ENCODE data around the gene CRACR2B. TPM values are rescaled to one million over a fixed set of nuclear protein-coding genes. Genes with fewer than 3 reads are reported as not detected.

Gene CRACR2B
- 1 to 10 TPM; 7.7 to 8.1 TPM for total RNA-seq

GRCh38 chr11:827897-828192 is at the start of gene CRACR2B:
Gene CRACR2B (plus strand): TSS chr11:827919. CDS start chr11:828608, 689 bp downstream.
- ChIA-PET POLR2A (no interaction called here), CTCF (interaction anchor here (1.2 to 1.4 kb wide), 2 partner anchors 15 to 31 kb away, joined by 3 to 4 read pairs; partner anchors contain the start of genes POLR2L and TSPAN4)
- peaks cover 37% of the 10 kb centered on the region for H3K4me1 Mint-ChIP-seq
- no peak for DNase-seq
- H3K4me3 Mint-ChIP-seq = peak within 1 kb of the TSS; percentile 73
- H3K9me3 Mint-ChIP-seq = no peaks in the 10 kb centered on the region
- peaks cover 10% of the 10 kb centered on the region for H3K36me3 Mint-ChIP-seq (ENCODE audit: low read depth)
- peaks cover 42% of the 10 kb centered on the region for H3K27me3 Mint-ChIP-seq
- H3K27ac Mint-ChIP-seq = peak within 1 kb of the TSS; percentile 81

- H3K9me3 Mint-ChIP-seq = no peaks in the 10 kb centered on the region
- H3K4me3 Mint-ChIP-seq = peak overlapping the region; percentile 30
- no peaks in the 10 kb centered on the region for H3K27me3 Mint-ChIP-seq
- ChIA-PET CTCF (interaction anchor here (0.7 to 1.1 kb wide), 2 partner anchors 52 to 260 kb away, joined by 3 to 5 read pairs; no protein-coding TSS in a partner anchor), POLR2A (no interaction called here)
- no peak for DNase-seq
- H3K27ac Mint-ChIP-seq = peak overlapping the region; percentile 46
- H3K36me3 Mint-ChIP-seq (ENCODE audit: low read depth) = peaks cover 10% of the 10 kb centered on the region
- peaks cover 31% of the 10 kb centered on the region for H3K4me1 Mint-ChIP-seq
Measured at GRCh38 chr11:778976-779954, 48.5 kb upstream of the CRACR2B start.

GRCh38 chr11:779955-780532 is 47.7 kb upstream of the CRACR2B start:
- ChIA-PET POLR2A (no interaction called here), CTCF (no interaction called here)
- DNase-seq = no peak
- Mint-ChIP-seq H3K27ac (no peak overlapping the region), H3K4me1 (peaks cover 26% of the 10 kb centered on the region), H3K36me3 (ENCODE audit: low read depth) (peaks cover 10% of the 10 kb centered on the region), H3K9me3 (no peaks in the 10 kb centered on the region), H3K4me3 (peak overlapping the region; percentile 13), H3K27me3 (no peaks in the 10 kb centered on the region)

GRCh38 chr11:782264-783174 is 45.2 kb upstream of the CRACR2B start:
- Mint-ChIP-seq H3K27me3 (no peaks in the 10 kb centered on the region), H3K4me3 (no peak overlapping the region), H3K9me3 (no peaks in the 10 kb centered on the region), H3K4me1 (peaks cover 15% of the 10 kb centered on the region), H3K36me3 (ENCODE audit: low read depth) (peaks cover 7% of the 10 kb centered on the region), H3K27ac (no peak overlapping the region)
- no peak for DNase-seq
- CTCF ChIA-PET = interaction anchor here (0.6 kb wide), 1 partner anchor 70 kb away, joined by 3 read pairs; no protein-coding TSS in a partner anchor
- POLR2A ChIA-PET = no interaction called here

- Mint-ChIP-seq H3K4me3 (no peak overlapping the region), H3K27me3 (no peaks in the 10 kb centered on the region), H3K9me3 (no peaks in the 10 kb centered on the region), H3K36me3 (ENCODE audit: low read depth) (peaks cover 7% of the 10 kb centered on the region), H3K27ac (no peak overlapping the region), H3K4me1 (peaks cover 18% of the 10 kb centered on the region)
- POLR2A ChIA-PET = no interaction called here
- CTCF ChIA-PET = interaction anchor here (1.0 kb wide), 1 partner anchor 11 kb away, joined by 3 read pairs; no protein-coding TSS in a partner anchor
- peak; percentile 40 for DNase-seq
Measured at GRCh38 chr11:783581-784015, 44.1 kb upstream of the CRACR2B start.

- Mint-ChIP-seq H3K36me3 (ENCODE audit: low read depth) (peaks cover 10% of the 10 kb centered on the region), H3K27me3 (no peaks in the 10 kb centered on the region), H3K9me3 (no peaks in the 10 kb centered on the region)
Measured at GRCh38 chr11:786235-787083, 41.3 kb upstream of the CRACR2B start.

GRCh38 chr11:787084-787675 is 40.5 kb upstream of the CRACR2B start:
- H3K27ac Mint-ChIP-seq = no peak overlapping the region
- no peak for DNase-seq
- ChIA-PET POLR2A (no interaction called here), CTCF (interaction anchor here (0.6 kb wide), 1 partner anchor 209 kb away, joined by 3 read pairs; no protein-coding TSS in a partner anchor)
- no peak overlapping the region for H3K4me3 Mint-ChIP-seq
- H3K4me1 Mint-ChIP-seq = peaks cover 11% of the 10 kb centered on the region
- no peaks in the 10 kb centered on the region for H3K9me3 Mint-ChIP-seq
- H3K36me3 Mint-ChIP-seq (ENCODE audit: low read depth) = peaks cover 10% of the 10 kb centered on the region
- no peaks in the 10 kb centered on the region for H3K27me3 Mint-ChIP-seq

More at GRCh38 chr11:786235-787083, 41.3 kb upstream of the CRACR2B start:
- ChIA-PET POLR2A (no interaction called here), CTCF (interaction anchor here (0.6 to 1.6 kb wide), 4 partner anchors 18 to 208 kb away, joined by 3 to 4 read pairs (median 3); partner anchors contain the start of genes DEAF1 and TMEM80)
- DNase-seq = no peak
- peaks cover 11% of the 10 kb centered on the region for H3K4me1 Mint-ChIP-seq
- no peak overlapping the region for H3K4me3 Mint-ChIP-seq
- no peak overlapping the region for H3K27ac Mint-ChIP-seq

GRCh38 chr11:788009-788640 is 39.6 kb upstream of the CRACR2B start:
- H3K27me3 Mint-ChIP-seq = no peaks in the 10 kb centered on the region
- ChIA-PET CTCF (no interaction called here), POLR2A (no interaction called here)
- H3K36me3 Mint-ChIP-seq (ENCODE audit: low read depth) = peaks cover 10% of the 10 kb centered on the region
- no peak for DNase-seq
- no peak overlapping the region for H3K27ac Mint-ChIP-seq
- peaks cover 11% of the 10 kb centered on the region for H3K4me1 Mint-ChIP-seq
- no peak overlapping the region for H3K4me3 Mint-ChIP-seq
- H3K9me3 Mint-ChIP-seq = no peaks in the 10 kb centered on the region

GRCh38 chr11:788953-789940 is 38.5 kb upstream of the CRACR2B start:
- H3K27me3 Mint-ChIP-seq = no peaks in the 10 kb centered on the region
- CTCF ChIA-PET = interaction anchor here (1.1 kb wide), 1 partner anchor 30 kb away, joined by 3 read pairs; the partner anchor contains the start of gene PNPLA2
- POLR2A ChIA-PET = no interaction called here
- peaks cover 4% of the 10 kb centered on the region for H3K36me3 Mint-ChIP-seq (ENCODE audit: low read depth)
- H3K9me3 Mint-ChIP-seq = no peaks in the 10 kb centered on the region
- no peak overlapping the region for H3K4me3 Mint-ChIP-seq
- peaks cover 9% of the 10 kb centered on the region for H3K4me1 Mint-ChIP-seq
- H3K27ac Mint-ChIP-seq = no peak overlapping the region
- DNase-seq = no peak

GRCh38 chr11:789943-790342 is 37.8 kb upstream of the CRACR2B start, which contains the start of gene CEND1:
Gene CEND1 (minus strand): TSS chr11:790090. CDS start chr11:788576, 1,514 bp downstream.
- Mint-ChIP-seq H3K4me1 (peaks cover 13% of the 10 kb centered on the region), H3K27ac (no peak within 1 kb of the TSS)

More at GRCh38 chr11:789943-790342, 37.8 kb upstream of the CRACR2B start, which contains the start of gene CEND1:
- no peaks in the 10 kb centered on the region for H3K27me3 Mint-ChIP-seq
- no peaks in the 10 kb centered on the region for H3K9me3 Mint-ChIP-seq
- peaks cover 4% of the 10 kb centered on the region for H3K36me3 Mint-ChIP-seq (ENCODE audit: low read depth)
- POLR2A ChIA-PET = no interaction called here
- H3K4me3 Mint-ChIP-seq = no peak within 1 kb of the TSS
- peak; percentile 47 for DNase-seq
- CTCF ChIA-PET = interaction anchor here (1.1 kb wide), 1 partner anchor 29 kb away, joined by 3 read pairs; the partner anchor contains the start of gene PNPLA2
